Astrocyte (in vitro differentiated cells and primary cell): ENCODE data around the gene PRSS37. TPM values are rescaled to one million over a fixed set of nuclear protein-coding genes. Genes with fewer than 3 reads are reported as not detected.

ENCODE experiments used
- DNase-seq: peaks from one replicate; pipeline ENCODE4 v3.0.0-alpha.2; 2010; ENCODE audit warnings: low read depth
- FAIRE-seq: peaks from 2 replicates; lab custom pipeline; 2011; peaks lifted over from hg19 to GRCh38; lab: Jason Lieb, UNC
- H2AFZ ChIP-seq: 2 replicates; pipeline ENCODE4 v1.6.0; 2012; ENCODE audit warnings: low read depth, low read length, inconsistent platforms
- H3K27ac ChIP-seq: 2 replicates; pipeline ENCODE4 v1.5.1; 2011; ENCODE audit warnings: low read depth, low read length, inconsistent platforms
- H3K27me3 ChIP-seq: 2 replicates; pipeline ENCODE4 v1.6.0; 2011; ENCODE audit warnings: low read length, inconsistent platforms; ENCODE audit not compliant: insufficient read depth
- H3K36me3 ChIP-seq: 2 replicates; pipeline ENCODE4 v1.5.1; 2011; ENCODE audit warnings: low read length, inconsistent platforms; ENCODE audit not compliant: insufficient read depth
- H3K4me1 ChIP-seq: 2 replicates; pipeline ENCODE4 v1.5.1; 2011; ENCODE audit warnings: low read length, inconsistent platforms; ENCODE audit not compliant: insufficient read depth
- H3K4me2 ChIP-seq: 2 replicates; pipeline ENCODE4 v1.6.0; 2012; ENCODE audit warnings: low read length, inconsistent platforms
- H3K4me3 ChIP-seq: 2 replicates; pipeline ENCODE4 v1.5.1; 2011; ENCODE audit warnings: low read depth, mild to moderate bottlenecking, low read length, inconsistent platforms; ENCODE audit not compliant: insufficient read depth
- H3K79me2 ChIP-seq: 2 replicates; pipeline ENCODE4 v1.6.0; 2012; ENCODE audit warnings: mild to moderate bottlenecking, low read length, inconsistent platforms; ENCODE audit not compliant: insufficient read depth
- H3K9ac ChIP-seq: 2 replicates; pipeline ENCODE4 v1.6.0; 2012; ENCODE audit warnings: mild to moderate bottlenecking, low read length, inconsistent platforms
- H3K9me3 ChIP-seq: 2 replicates; pipeline ENCODE4 v1.5.1; 2012; ENCODE audit warnings: low read depth, mild to moderate bottlenecking, low read length, inconsistent platforms; ENCODE audit not compliant: insufficient read depth
- H4K20me1 ChIP-seq: 2 replicates; pipeline ENCODE4 v1.6.0; 2012; ENCODE audit warnings: low read length, inconsistent platforms; ENCODE audit not compliant: insufficient read depth
- H3K27ac Mint-ChIP-seq: one replicate; pipeline ENCODE4 v1.8.0; 2021; ENCODE audit warnings: mild to moderate bottlenecking, mixed read lengths; ENCODE audit not compliant: unreplicated experiment
- H3K27me3 Mint-ChIP-seq: one replicate; pipeline ENCODE4 v1.8.0; 2021; ENCODE audit warnings: low read depth, mixed read lengths; ENCODE audit not compliant: unreplicated experiment
- H3K36me3 Mint-ChIP-seq: one replicate; pipeline ENCODE4 v1.8.0; 2021; ENCODE audit warnings: low read depth, mixed read lengths; ENCODE audit not compliant: unreplicated experiment
- H3K4me1 Mint-ChIP-seq: one replicate; pipeline ENCODE4 v1.8.0; 2021; ENCODE audit warnings: low read depth, mixed read lengths; ENCODE audit not compliant: unreplicated experiment
- H3K4me3 Mint-ChIP-seq: one replicate; pipeline ENCODE4 v1.8.0; 2021; ENCODE audit warnings: mild to moderate bottlenecking, moderate library complexity, mixed read lengths; ENCODE audit not compliant: unreplicated experiment
- H3K9me3 Mint-ChIP-seq: one replicate; pipeline ENCODE4 v1.8.0; 2021; ENCODE audit warnings: mild to moderate bottlenecking, mixed read lengths; ENCODE audit not compliant: unreplicated experiment
- EZH2 ChIP-seq: IDR thresholded peaks from 2 replicates; pipeline ENCODE4 v1.6.1; 2012; ENCODE audit warnings: mild to moderate bottlenecking, low read length, inconsistent platforms; ENCODE audit not compliant: insufficient read depth
- total RNA-seq: library from RNA; stranded (reverse); gene quantifications from 2 replicates; pipeline ENCODE4 v1.2.1, GENCODE V29; 2021
- TF ChIP-seq, protein P1 (sequence below): IDR thresholded peaks from 2 replicates; pipeline ENCODE4 v1.5.1; 2011; ENCODE audit warnings: low read depth, mild to moderate bottlenecking, inconsistent platforms, low read length, moderate library complexity; ENCODE audit not compliant: insufficient read depth

PRSS37 gene
- total RNA-seq, 1 donor from 2014 or later = not detected

DNA sequence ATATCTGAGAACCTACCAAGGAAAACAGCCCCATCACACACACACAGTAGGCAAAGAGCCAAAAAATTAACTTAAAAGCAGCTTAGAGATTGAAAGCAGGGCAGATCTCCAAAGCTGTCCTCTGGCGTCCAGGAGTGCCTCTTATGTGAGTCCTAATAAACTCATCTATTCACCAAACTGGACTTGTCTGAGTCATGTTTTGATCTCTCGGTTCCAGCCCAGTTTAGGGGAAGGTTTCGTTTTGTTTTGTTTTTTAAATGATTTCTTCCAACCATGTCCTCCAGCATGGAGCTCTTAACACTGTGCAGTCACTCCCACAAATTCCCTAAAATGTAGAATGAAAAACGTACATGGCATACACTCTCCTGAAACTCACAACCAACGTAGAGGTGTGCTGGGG is 6.7 kb upstream of the PRSS37 start:
- FAIRE-seq (no peak), DNase-seq (no peak)
- no peak for TF ChIP-seq EZH2
- TF ChIP-seq, protein P1, sequence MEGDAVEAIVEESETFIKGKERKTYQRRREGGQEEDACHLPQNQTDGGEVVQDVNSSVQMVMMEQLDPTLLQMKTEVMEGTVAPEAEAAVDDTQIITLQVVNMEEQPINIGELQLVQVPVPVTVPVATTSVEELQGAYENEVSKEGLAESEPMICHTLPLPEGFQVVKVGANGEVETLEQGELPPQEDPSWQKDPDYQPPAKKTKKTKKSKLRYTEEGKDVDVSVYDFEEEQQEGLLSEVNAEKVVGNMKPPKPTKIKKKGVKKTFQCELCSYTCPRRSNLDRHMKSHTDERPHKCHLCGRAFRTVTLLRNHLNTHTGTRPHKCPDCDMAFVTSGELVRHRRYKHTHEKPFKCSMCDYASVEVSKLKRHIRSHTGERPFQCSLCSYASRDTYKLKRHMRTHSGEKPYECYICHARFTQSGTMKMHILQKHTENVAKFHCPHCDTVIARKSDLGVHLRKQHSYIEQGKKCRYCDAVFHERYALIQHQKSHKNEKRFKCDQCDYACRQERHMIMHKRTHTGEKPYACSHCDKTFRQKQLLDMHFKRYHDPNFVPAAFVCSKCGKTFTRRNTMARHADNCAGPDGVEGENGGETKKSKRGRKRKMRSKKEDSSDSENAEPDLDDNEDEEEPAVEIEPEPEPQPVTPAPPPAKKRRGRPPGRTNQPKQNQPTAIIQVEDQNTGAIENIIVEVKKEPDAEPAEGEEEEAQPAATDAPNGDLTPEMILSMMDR = no peak
- no peak overlapping the region for H2AFZ ChIP-seq
- H3K4me2 ChIP-seq = no peak overlapping the region
- no peaks in the 10 kb centered on the region for H3K27me3 Mint-ChIP-seq
- no peaks in the 10 kb centered on the region for H4K20me1 ChIP-seq
- H3K27ac Mint-ChIP-seq = no peak overlapping the region
- H3K4me3 Mint-ChIP-seq = no peak overlapping the region
- no peak overlapping the region for H3K4me3 ChIP-seq
- H3K36me3 Mint-ChIP-seq = no peaks in the 10 kb centered on the region
- peaks cover 3% of the 10 kb centered on the region for H3K9me3 Mint-ChIP-seq
- H3K4me1 ChIP-seq = no peaks in the 10 kb centered on the region
- no peaks in the 10 kb centered on the region for H3K79me2 ChIP-seq
- H3K36me3 ChIP-seq = no peaks in the 10 kb centered on the region
- no peaks in the 10 kb centered on the region for H3K27me3 ChIP-seq
- no peaks in the 10 kb centered on the region for H3K4me1 Mint-ChIP-seq
- no peak overlapping the region for H3K9ac ChIP-seq
- H3K9me3 ChIP-seq = peaks cover 2% of the 10 kb centered on the region
- no peak overlapping the region for H3K27ac ChIP-seq

DNA sequence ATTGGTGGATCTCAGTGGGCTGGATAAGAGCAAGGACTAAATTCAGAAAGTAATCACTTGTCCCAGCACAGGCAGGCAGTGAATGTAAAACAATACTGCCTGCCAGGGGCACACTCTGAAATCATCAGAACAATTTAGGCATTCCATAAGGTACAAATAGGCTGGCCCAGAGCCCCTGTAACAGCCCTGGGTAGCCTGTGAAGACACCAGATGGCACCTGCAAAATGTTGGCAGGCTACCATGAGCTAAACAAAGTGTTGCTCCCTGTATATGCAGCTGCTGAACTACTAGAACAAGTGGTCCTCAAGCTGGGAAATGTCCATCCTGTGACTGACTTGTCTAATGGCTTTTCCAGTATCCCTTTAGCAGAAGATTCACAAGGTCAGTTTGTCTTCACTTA is 3.0 kb upstream of the PRSS37 start:
- DNase-seq (no peak), FAIRE-seq (no peak)
- H3K4me3 Mint-ChIP-seq = no peak overlapping the region
- peaks cover 2% of the 10 kb centered on the region for H3K9me3 Mint-ChIP-seq
- H3K4me1 Mint-ChIP-seq = no peaks in the 10 kb centered on the region
- Histone ChIP-seq H3K4me3 (no peak overlapping the region), H3K4me2 (no peak overlapping the region), H4K20me1 (no peaks in the 10 kb centered on the region), H3K79me2 (no peaks in the 10 kb centered on the region), H3K36me3 (no peaks in the 10 kb centered on the region), H3K9me3 (peaks cover 2% of the 10 kb centered on the region), H3K27me3 (no peaks in the 10 kb centered on the region), H3K27ac (no peak overlapping the region), H2AFZ (no peak overlapping the region), H3K9ac (no peak overlapping the region), H3K4me1 (no peaks in the 10 kb centered on the region)
- H3K27ac Mint-ChIP-seq = no peak overlapping the region
- H3K36me3 Mint-ChIP-seq = no peaks in the 10 kb centered on the region
- TF ChIP-seq, protein P1 = no peak
- H3K27me3 Mint-ChIP-seq = no peaks in the 10 kb centered on the region

DNA sequence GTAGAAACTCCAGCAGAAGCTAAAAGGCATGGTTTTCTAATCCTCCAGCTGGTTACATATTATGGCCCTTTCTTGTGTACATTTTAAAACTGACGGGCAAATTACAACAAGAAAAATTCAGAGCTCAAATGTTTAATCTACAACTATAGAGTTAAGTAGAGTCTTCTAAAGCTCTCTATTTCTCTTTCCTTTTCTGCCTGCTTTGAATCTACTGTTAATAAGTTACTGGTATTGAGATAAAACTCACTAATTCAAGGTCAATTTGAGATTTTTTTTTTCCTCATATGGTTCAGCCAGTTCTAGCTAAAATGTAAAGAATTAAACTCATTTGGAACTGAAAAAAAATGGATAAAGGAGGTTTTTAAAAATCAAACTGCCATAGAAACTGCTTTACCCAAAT is 1.6 kb upstream of the PRSS37 start:
- H3K27ac Mint-ChIP-seq = no peak overlapping the region
- Histone ChIP-seq H3K36me3 (no peaks in the 10 kb centered on the region), H3K4me1 (no peaks in the 10 kb centered on the region), H3K9me3 (peaks cover 2% of the 10 kb centered on the region), H3K4me2 (no peak overlapping the region), H3K4me3 (no peak overlapping the region), H3K79me2 (no peaks in the 10 kb centered on the region), H2AFZ (no peak overlapping the region), H3K27me3 (no peaks in the 10 kb centered on the region), H3K27ac (no peak overlapping the region), H3K9ac (no peak overlapping the region), H4K20me1 (no peaks in the 10 kb centered on the region)
- DNase-seq (no peak), FAIRE-seq (no peak)
- no peaks in the 10 kb centered on the region for H3K4me1 Mint-ChIP-seq
- H3K27me3 Mint-ChIP-seq = no peaks in the 10 kb centered on the region
- H3K36me3 Mint-ChIP-seq = peaks cover 2% of the 10 kb centered on the region
- peaks cover 3% of the 10 kb centered on the region for H3K9me3 Mint-ChIP-seq
- no peak overlapping the region for H3K4me3 Mint-ChIP-seq
- TF ChIP-seq EZH2 = no peak
- TF ChIP-seq, protein P1 = no peak
